NCI-H1105 treated with DMSO at 0.1 percent for 48 hours (cell line): Measurements from ENCODE around the gene GAK.

Source experiments
- DNase-seq: peaks from one replicate; lab custom pipeline; 2025; lab: John Stamatoyannopoulos, UW

The GAK gene

DNA sequence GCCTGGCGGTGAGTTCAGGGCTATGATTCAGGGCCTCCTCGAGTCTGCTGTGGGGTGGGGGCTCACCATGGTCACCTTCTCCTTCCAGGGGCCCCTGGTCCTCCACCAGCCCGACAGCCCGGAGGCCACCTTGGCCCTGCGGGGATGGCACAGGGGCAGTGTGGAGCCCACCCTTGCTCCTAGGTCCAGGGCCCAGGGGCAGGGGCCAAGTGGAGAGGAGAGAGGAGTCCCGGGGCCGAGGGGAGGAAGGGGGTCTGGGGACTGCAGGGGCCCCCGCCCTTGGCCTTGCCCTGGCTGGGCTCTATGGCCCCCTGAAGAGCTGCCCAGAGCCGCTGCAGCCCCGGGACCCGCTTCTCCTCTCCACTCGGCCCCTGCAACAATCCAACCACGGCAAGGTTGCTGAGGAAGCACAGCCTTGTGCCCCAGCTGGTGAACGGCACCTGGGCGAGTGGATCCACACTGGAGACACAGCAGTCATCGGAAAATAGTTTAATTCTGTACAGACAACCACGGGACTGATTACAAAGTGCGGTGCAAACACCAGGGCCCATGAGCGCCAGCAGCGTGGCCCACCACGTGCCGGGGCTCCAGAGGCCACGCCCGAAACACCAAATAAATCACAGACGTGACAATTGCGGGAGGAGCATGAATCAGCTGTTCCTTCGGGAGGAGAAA lies 83.2 kb downstream of the GAK start:
- no peak for DNase-seq

DNA sequence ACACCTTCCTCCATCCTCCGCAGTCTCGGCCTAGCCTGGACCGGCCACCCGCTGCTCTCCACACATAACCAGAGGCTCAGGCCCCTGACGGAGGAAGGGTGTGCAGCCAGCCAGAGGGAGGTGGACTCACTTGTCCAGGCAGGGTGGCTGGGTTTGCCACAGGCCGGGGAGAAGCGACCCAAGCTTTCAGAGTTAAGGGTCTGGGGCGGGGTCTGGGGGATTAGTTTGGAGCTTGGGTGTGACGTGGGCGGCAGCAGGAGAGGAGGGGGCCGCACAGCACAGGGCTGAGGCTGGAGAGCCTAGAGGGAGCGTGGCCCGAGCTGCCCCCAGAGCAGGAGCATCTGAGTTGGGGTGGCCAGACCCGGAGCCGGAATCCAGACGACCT lies 83.8 kb downstream of the GAK start:
- no peak for DNase-seq

DNA sequence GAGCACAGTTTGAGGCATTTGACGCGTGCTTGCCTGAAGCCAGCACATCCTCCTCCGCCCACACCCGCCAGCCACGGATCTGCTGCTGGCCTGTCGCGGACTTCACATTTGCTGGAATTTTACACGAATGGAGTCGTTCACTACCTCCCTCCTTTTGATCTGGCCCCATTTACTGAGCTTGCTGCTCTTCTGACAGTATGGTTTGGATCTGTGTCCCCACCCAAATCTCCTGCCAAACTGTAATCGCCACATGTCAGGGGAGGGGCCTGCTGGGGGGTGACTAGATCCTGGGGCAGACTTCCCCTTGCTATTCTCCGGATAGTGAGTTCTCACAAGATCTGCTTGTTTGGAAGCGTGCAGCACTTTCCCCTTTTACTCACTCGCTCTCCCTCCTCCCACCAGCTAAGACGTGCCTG lies 86.3 kb downstream of the GAK start:
- DNase-seq = no peak

DNA sequence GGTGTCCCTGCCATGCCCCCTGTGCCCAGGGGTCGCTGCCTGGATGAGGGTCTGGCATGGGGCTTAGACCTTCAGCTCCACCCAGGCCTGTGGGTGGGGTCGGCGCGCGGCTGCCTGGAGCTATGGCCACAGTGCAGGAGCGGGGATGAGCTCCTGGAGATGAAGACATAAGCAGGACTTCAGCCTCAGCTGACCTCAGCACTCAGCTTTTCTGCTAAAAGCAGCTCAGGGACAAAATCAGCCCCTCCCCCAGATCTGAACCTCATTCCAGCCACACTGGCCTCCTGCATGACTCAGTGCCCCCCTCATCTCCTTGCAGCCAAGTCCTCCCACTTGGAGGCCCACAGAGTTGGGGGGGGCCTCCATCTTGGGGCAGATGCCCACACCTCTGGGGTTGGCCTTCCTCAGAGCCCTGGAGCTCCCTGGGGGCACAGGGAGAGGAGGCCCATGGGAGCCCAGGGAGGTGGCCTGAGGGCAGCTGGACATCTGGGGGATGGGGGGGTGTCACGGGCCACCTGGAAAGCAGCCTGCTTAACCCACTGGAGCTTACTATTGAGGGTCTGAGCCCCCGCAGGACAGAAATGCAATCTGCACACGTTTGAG lies 86.8 kb downstream of the GAK start:
- no peak for DNase-seq

DNA sequence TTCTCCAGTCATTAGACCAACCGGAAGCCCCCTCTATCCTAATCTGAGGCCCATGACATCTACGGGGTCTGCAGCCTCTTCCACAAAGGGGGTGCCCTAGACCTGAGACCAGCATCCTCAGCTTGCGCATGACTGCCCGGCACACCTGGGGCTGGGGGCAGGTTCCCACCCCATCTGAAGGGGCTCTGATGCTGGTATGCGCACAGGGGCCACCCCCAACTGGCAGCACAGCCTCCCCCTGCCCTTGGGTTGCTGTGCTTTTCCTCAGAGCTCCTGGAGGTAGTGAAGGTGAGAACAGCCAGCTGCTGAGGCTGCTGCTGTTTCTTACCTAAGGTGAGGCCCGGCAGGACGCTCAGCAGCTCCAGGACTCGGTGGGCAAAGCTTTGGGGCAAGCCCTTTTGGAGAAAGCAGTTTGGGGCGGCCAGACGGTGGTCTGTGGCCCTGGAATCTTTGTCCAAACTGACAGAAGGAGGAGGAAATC lies 87.3 kb downstream of the GAK start:
- DNase-seq = no peak

DNA sequence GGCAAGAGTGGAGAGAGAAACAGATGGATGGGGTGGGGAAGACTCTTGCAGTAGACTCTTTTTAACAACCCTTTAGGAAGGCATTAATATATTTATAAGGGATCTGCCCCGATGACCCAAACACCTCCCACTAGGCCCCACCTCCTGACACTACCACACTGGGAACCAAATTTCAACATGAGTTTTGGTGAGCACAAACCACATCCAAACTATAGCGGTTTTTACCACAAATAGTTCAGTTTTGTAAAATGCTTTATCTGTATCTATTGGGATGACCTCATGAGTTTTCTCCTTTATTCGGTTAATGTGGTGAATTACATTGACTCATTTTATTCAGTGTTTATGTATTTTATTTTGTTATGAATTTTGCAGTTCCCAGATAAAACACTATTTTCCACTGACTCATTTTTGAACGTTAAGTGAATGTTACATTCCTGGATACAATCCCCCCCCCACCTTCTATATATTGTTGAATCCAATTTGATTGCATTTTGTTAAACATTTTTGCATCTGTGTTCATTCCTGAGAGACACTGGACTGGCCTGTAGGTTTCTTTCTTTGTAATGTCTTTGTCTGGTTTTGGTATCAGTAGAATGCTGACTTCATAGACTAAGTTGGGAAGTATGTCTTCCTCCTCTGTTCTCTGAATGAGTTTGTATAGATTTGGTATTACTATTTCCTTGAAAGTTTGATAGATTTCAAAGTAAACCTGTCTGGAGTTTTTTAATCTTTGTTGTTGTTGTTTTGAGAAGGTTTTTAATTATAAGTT lies 92.3 kb downstream of the GAK start:
- DNase-seq = no peak

DNA sequence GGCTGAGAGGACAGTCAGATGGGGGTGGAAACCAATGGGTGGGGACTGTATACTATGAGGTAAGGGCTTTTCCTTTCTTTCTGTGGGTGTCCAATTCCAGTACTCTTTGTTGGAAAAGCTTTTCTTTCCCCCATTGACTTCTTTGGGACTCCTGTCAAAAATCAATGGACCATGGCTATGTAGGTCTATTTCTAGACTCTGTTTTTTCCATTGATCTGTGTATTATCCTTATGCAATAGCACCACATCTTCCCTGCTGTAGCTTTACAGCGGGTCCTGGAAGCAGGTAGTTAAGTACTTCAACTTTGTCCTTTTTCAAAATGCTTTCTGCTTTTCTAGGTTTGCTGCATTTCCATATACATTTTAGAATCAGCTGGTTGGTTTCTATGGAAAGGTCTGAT lies 94.3 kb downstream of the GAK start:
- DNase-seq = no peak

DNA sequence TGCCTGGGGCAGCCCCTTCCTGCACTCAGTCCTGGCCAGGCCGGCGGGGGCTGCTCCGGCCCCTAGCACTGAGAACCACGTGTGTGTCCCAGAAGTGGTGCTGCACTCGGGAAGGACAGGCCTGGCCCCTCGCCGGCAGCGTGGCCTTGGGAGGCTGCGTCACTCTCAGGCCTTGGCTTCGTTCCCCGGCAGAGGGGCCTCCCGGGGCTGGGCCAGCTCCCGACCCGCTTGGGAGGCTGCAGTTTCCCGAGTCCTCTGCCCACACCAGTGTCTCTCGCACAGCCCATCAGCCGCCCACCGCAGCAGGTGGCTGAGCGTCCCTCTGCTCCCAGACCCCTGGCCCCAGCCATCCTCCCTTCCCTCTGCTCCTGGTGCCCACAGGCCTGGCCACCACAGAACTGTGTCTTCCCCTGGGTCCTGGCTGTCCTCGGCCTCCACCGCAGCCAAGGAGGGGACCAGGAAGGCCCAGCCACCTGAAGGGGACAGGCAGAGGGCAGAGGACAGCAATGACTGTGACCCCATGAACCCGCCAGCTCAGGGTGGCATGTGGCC lies 95.3 kb downstream of the GAK start:
- DNase-seq = no peak

DNA sequence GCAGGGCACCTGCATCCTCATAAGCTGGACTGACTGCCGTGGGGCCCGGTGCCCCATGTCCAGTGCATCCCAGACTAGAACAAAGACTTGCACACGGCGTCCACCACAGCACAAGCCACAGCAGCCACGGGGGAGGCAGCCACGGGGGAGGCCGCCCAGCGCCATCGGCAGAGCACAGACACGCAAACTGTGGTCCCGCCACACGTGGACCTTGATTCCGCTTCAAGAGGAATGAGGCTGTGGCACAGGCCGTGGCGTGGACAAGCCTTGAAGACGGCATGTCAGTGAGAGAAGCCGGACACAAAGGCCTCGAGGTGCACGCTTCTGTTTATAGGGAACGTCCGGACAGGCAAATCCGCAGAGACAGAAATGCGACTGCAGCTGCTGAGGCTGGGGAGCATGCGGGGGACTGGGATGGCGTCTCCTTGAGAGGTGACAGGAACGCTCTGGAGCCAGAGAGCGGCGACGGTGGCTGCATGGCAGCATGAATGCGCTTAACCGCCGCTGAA lies 96.1 kb downstream of the GAK start:
- no peak for DNase-seq

DNA sequence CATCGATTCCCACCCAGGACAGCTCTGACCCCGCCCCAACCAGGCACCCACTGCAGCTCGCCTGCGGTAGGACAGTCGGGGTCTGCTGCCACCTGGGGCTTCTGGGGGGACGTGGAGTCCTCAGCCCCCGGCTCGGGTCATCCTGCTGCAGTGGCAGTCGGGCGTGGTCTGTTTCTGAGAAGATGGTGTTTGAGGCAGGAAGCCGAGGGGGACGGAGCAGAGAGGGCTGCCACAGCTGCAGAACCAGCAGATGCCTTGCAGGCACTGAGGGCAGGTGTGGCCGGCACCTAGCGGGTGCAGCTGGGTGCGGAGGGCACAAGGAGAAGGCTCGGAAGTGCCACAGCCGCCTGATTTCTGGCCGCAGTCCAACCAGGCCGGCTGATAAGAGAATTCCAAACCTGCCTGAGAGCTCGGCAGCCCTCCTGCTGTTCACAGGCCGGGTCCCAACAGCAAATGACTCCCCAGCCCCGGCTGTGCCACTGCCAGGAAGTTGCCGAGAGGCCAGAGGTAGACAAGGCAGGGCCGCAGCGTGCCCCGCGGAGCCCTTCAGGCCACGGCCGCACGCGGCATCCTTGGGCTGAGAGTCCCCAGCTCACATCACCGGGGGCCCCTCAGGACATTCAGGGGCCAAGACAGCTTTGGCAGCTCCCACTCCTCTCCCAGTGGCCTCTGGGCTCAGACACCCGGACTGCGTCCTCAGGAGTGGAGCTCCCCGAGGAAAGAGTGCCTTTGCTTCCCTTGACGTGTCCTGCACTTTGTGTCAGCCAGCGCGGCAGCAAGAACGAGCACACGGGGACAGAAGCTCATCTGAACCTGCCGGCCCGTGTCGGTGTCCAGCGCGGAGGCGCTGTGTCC lies 96.7 kb downstream of the GAK start:
- peak; percentile 55 for DNase-seq

DNA sequence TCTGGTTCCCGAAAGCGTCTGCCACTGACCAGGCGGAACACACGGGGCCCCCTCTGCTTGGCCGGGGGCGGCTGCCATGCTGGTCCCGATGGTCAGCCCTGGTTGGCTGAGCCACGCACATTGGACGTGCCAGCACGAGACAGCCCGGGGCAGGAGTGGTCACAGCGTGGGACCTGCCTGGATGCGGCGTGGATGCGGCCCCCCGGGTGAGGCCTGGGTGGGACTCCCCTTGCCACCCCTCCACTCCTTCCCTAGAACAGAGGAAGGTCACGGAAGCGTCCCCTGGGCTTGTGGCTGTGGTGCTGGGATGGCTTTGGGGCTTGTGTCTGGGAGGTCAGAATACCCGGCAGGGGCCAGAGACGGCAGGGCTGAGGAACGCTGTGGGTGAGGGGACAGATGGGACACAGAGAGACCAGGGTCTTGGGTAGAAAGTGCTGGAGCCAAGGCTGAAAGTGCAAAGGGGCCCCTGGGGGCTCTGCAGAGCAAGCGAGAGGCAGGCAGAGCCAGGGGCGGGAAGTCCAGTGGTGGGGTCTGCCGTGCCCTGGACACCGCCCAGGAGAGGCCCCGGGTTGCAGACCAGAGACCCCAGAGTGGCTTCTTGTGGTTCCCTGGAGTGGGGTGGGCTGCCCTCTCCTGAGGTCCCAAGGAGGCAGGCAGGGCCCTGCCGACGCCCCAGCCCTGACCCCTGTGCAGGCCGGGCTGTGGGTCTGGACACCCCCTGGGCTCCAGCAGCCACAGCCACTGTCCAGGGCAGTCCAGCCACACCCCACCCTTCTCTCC lies 97.6 kb downstream of the GAK start:
- no peak for DNase-seq

DNA sequence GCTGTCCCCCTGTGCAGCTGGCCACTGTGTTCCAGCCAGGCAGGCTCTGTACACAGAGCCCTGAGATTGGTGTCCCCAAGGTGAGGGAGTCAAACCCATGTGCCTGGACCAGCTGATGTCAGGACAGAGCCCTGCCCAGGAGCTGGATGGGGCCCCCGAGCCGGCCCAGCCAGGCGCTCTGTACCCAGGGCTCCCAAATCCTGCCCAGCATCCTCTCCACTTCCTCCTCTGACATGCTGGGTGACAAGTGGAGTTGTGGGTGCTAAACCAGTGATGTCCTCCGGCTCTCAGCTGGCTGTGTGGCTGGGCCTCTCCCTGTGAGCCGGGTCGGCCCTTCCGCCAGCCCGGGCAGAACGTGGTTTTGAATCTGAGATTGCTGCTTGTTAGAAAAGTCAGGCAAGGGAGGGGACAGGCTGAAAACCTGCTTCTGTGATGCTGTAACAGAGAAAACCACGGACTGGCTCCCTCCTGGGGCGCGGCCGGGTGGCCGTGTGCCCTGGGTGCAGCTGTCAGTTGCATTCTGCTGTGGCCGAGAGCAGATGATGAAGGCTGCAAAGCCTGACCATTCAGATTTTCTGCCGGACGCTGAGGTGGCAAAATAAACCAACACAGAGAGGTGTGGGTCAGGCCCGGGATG lies 98.3 kb downstream of the GAK start:
- DNase-seq = no peak

DNA sequence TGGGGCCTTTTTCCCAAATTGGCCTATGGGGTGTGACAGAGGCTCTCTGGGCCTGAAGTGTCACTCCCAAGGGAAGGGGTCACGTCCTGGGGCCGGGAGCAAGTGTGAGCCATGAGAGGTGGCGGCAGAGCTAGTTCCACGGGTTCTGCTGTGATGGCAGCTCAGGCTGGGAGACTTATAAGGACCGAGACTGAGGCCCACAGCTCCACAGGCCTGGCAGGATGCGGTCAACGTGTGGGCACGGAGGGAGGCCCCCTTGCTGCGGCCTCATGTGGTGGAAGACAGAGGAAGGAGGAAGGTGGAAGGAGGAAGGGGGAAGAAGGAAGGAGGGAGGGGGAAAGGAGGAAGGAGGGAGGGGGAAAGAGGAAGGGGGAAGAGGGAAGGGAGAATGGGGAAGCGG lies 99.0 kb downstream of the GAK start:
- DNase-seq = no peak

DNA sequence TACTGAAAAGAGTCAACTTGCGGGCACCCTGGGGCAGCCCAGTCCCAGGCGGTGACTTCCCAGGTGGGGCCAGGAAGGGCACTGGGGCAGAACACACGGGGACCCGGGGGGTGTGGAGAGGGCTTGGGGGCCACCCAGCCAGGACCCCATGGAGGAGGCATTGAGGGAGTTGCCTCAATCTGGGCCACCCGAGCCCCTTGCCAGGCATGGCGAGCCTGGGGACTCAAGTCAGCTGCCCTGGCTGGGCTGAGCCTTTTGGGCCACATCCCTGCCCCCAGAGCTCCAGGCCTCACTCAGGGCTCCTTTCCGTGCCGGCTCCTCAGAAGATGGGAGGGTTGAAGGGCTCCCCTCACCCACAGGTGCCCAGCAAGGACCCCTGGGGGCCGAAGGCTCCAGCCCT lies 99.6 kb downstream of the GAK start:
- DNase-seq = no peak

DNA sequence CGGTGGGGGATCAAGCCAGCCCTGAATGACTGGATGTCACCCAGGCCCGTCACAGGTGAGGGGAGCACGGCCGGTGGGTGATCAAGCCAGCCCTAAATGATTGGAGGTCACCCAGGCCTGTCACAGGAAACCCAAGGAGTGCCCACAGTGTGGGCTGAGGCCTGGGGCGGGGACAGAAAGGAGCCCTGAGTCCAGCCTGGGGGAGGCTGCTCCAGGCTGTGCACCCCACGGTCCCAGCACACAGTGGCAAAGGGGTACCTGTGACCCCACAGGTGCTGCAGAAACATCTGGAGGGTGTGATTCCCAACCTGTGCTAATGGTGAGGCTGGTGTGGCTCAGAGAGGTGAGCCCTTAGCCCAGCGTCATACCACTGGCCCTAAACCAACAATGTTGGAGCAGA lies 100.0 kb downstream of the GAK start:
- no peak for DNase-seq

DNA sequence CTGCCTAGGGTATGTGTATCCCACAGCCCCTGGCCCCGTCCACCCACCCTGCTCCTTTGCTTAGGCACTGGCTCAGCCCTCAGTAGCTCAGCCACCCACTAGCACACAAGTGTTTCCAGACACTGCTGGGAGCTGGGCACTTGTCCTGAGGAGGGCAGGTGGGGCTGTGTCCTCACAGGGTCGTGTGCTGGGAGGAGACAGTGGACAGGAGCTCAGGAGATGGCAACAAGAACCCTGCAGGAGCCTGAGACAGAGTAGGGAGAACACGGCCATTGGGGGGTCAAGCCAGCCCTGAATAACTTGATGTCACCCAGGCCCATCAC lies 100.7 kb downstream of the GAK start:
- no peak for DNase-seq

DNA sequence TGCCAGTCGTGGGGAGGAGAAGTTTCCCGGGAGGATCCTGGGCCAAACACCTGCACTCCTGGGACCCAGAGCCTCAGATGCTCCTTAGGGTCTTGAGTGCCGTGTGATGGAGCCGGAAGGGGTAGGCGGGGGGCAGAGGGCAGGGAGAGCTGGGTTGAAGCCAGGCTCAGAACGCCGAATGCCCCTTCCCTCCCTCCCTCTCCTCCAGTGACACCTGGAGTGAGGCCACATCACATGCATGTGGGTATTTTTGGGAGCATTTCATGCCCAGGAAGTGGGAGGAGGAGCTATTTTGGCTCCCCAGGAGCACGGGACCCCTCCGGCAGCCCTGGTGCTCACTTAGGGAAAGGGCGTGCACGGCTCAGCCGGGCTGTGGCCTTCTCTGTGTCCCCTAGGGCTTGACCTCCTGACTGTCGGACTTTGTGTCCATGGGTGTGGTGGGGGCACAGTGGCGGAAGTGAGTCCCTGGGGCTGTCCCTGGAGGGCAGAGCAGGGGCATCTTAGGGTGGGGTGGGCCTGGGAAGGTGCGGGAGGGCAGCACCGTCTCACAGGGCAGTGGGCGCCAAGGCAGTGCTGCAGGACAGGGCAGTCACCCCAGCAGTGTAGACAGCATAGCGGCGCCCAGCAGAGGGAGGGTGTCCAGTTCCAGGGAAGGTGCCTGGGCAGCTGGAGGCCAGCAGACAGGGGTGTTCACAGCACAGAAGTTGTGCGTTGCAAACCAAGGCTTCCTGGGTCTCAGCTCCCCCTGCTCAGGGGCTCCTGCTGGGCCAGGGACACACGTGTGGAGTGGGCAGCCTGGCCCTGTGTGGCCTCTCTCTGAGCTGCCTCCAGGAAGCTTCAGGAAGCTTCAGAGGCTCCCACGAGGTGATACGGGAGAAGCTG lies 101.3 kb downstream of the GAK start:
- no peak for DNase-seq

DNA sequence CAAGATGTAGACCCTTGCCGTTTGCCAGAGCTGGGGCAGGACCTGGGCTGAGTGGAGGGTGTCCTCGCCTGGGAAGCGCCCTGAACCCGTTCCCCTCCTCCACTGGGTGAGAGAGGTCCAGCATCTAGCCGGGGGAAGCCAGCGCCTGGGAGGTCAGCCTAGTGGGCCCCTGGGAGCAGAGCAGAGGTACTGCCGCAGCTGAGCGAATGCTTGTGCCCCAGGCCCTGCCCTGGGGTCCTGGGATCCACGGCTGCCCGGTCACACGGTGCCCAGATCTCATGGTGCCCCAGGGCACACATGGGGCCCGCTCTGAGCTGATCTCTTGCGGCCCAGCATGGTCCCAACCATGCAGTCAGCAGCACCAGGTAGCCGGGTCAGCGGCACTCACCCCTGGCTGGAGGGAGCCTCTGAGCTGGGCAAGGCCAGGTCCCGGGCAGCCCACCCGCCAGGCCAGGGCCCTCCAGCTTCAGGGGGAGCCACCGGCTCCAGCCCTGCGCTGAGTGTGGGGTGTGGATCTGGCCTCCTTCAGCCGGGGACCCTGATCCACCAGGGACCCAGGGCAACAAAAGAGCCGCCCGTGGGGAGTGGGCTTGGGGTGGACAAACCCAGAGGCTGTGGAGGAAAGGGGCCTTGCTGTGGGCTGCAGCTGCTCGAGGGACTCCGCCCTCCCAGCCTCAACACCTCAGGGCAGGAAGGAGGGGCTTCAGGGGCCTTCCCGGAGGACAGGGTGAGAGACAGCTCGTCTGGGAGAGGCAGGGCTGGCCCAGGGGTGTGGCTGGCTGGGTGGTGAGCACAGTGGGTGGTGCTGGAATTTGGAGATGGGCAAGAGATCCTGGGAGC lies 102.1 kb downstream of the GAK start:
- no peak for DNase-seq

DNA sequence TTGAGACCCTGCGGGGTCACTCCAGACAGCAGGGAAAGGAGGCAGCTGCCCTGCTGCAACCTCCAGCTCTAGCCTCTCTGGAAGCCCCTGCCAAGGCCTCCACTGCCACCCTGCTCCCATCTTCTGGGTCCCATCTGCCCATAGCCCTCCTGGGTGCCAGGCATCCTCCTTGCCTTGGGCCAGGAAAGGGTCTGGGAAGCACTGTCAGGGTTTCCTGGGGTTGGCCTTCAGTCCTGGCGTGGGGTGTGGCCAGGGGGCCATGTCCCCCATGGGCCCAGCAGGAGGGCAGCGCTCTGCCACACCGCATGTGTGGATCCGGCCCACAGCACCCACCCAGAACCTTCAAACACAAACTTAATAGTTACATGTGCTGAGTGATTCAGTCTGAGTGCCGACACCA lies 102.8 kb downstream of the GAK start:
- no peak for DNase-seq
